ENCODE data around the gene ACTG1. TPM values are rescaled to one million over a fixed set of nuclear protein-coding genes. Genes with fewer than 3 reads are reported as not detected.

The ACTG1 gene
- total and polyA plus RNA-seq, 2 of the 4 experiments (the other 2 are of a cell fraction): 10,907 to 15,732 TPM

- POLR2A ChIA-PET (ENCODE audit: unreplicated experiment): no interaction called here
- 79% methylated on average over 2 of the region's 7 CpGs; no CpG with 5 or more reads in 1 of the 2 experiments for WGBS, 2 experiments (ENCODE audit: extremely low coverage in 2 of 2, insufficient read length in 1 of 2)
- BruUV-seq (replicated peaks): no TSS peak
- no peaks in the 10 kb centered on the region; the same call in 1 of the 2 replicates for H3K27me3 ChIP-seq (ENCODE audit: control insufficient read depth, insufficient read depth, low read length)
- H2AK9ac ChIP-seq (replicated peaks; ENCODE audit: low read depth, low read length, poor library complexity): no peak overlapping the region
- no peaks in the 10 kb centered on the region for H3K36me3 ChIP-seq (ENCODE audit: control insufficient read depth, insufficient read depth, low read length)
- H3K9me3 ChIP-seq (ENCODE audit: control insufficient read depth, insufficient read depth, low read length): peaks cover 3% of the 10 kb centered on the region
- in situ Hi-C loops (cut with MboI; ENCODE audit: low sequenced_read_pairs): no loop called here
- no peaks in the 10 kb centered on the region for H3K79me1 ChIP-seq (ENCODE audit: low read depth in 1 of 2, low read length in 2 of 2)
- no peak overlapping the region for H2BK5ac ChIP-seq (ENCODE audit: low read depth, low read length, poor library complexity, severe bottlenecking)
- DNase-seq (no peak), ATAC-seq (ENCODE audit: low read depth) (no peak)
- no peak overlapping the region for H4K8ac ChIP-seq (ENCODE audit: low read depth in 2 of 2, low read length in 2 of 2)
- H2AK5ac ChIP-seq (ENCODE audit: low read depth, low read length): no peak overlapping the region
- no peak overlapping the region for H2BK20ac ChIP-seq (ENCODE audit: low read depth, low read length)
- no peak overlapping the region for H3K4me2 ChIP-seq (ENCODE audit: low read depth, low read length)
- H3K23ac ChIP-seq (ENCODE audit: low read depth, low read length): no peak overlapping the region
- dilution Hi-C loops (cut with HindIII; ENCODE audit: low sequenced_read_pairs, unreplicated experiment): no loop called here
- no peak overlapping the region for H3K18ac ChIP-seq (ENCODE audit: low read depth, low read length)
- CTCF ChIA-PET: no interaction called here
- no peak overlapping the region for H3K14ac ChIP-seq (replicated peaks; ENCODE audit: low read depth, low read length)
- no peak overlapping the region for H2BK15ac ChIP-seq (ENCODE audit: low read depth, low read length)
- H2BK120ac ChIP-seq (ENCODE audit: low read depth, low read length): no peak overlapping the region
- no peak overlapping the region for H3K4ac ChIP-seq (ENCODE audit: low read depth, low read length)
- TF ChIP-seq SMC3 (IDR thresholded peaks at IDR 0.05; ENCODE audit: low read depth, low read length): no peak
- no peak for TF ChIP-seq POLR2A (IDR thresholded peaks at IDR 0.05; ENCODE audit: low read depth, low read length)
- TF ChIP-seq RCOR1 (IDR thresholded peaks at IDR 0.05; ENCODE audit: insufficient replicate concordance, low read length): no peak
- no peak for TF ChIP-seq CEBPB (IDR thresholded peaks at IDR 0.05; ENCODE audit: low read depth, low read length)
- no peak for TF ChIP-seq MAFK (IDR thresholded peaks at IDR 0.05; ENCODE audit: low read depth, low read length)
- TF ChIP-seq CTCF (conservative IDR thresholded peaks at IDR 0.05; ENCODE audit: low read depth, low read length): no peak
- no peak for TF ChIP-seq MAZ (IDR thresholded peaks at IDR 0.05; ENCODE audit: borderline replicate concordance, low read depth, low read length)
- no peak for TF ChIP-seq USF2 (IDR thresholded peaks at IDR 0.05; ENCODE audit: low read depth, low read length)
- no peak for TF ChIP-seq RFX5 (IDR thresholded peaks at IDR 0.05; ENCODE audit: low read depth, low read length)
- no peak for TF ChIP-seq CHD1 (IDR thresholded peaks at IDR 0.05; ENCODE audit: low read depth, low read length)
- no peak for TF ChIP-seq NFE2L2 (IDR thresholded peaks at IDR 0.05; ENCODE audit: low read depth, low read length)
- no peak for TF ChIP-seq BHLHE40 (IDR thresholded peaks at IDR 0.05; ENCODE audit: low read depth, low read length)
- TF ChIP-seq RAD21 (IDR thresholded peaks at IDR 0.05; ENCODE audit: low read length): no peak
- no peak for TF ChIP-seq ELK1 (IDR thresholded peaks at IDR 0.05; ENCODE audit: borderline replicate concordance, low read depth, low read length)
- no peak for TF ChIP-seq FOS (IDR thresholded peaks at IDR 0.05; ENCODE audit: low read depth, low read length)
- TF ChIP-seq MXI1 (IDR thresholded peaks at IDR 0.05; ENCODE audit: borderline replicate concordance, low read depth, low read length): no peak
- peaks cover 3% of the 10 kb centered on the region; the same call in 1 of the 2 replicates for H3K9me1 ChIP-seq (ENCODE audit: insufficient read depth, low read length)
- no peak overlapping the region for H3K9ac ChIP-seq (ENCODE audit: low read depth, low read length)
- H4K91ac ChIP-seq (ENCODE audit: insufficient read depth, low read depth, low read length): no peak overlapping the region
- H3K56ac ChIP-seq (ENCODE audit: extremely low read depth, insufficient read depth, low read length): no peak overlapping the region
- intact Hi-C loops (cut with micrococcal nuclease): no loop called here
- H4K20me1 ChIP-seq (ENCODE audit: insufficient read depth, low read length): no peaks in the 10 kb centered on the region
- peaks cover 7% of the 10 kb centered on the region for H3K4me1 ChIP-seq (ENCODE audit: control insufficient read depth, insufficient read depth, low read length)
- no peak overlapping the region for H2AFZ ChIP-seq (replicated peaks; ENCODE audit: low read length, poor library complexity)
- H3K4me3 ChIP-seq (ENCODE audit: insufficient read depth, low read depth, low read length): no peak overlapping the region
- H3K27ac ChIP-seq (ENCODE audit: insufficient read depth, low read length): no peak overlapping the region
- no peak overlapping the region for H4K5ac ChIP-seq (ENCODE audit: low read depth, low read length)
Measured at GRCh38 chr17:81476097-81476496, 36.5 kb downstream of the ACTG1 start.
